NCI-H460 (cell line): ENCODE measurements around the gene CD82. TPM values are rescaled to one million over a fixed set of nuclear protein-coding genes. Genes with fewer than 3 reads are reported as not detected.
A peak's percentile ranks its signal among the peaks of the same experiment; 100 is the strongest.

Source experiments
- DNase-seq: peaks from one replicate; pipeline ENCODE4 v3.0.0-alpha.2; 2016; ENCODE audit warnings: low read depth; ENCODE audit errors: extremely low read depth
- total RNA-seq: library from RNA; depleted of rRNA; stranded (reverse); fragments of >200 nt; shearing (Covaris generic); gene quantifications from 2 replicates; pipeline ENCODE4 v1.2.3, GENCODE V29; 2014

CD82 gene
- total RNA-seq, 1 experiment from 2014 or later = 0.17 TPM

DNA sequence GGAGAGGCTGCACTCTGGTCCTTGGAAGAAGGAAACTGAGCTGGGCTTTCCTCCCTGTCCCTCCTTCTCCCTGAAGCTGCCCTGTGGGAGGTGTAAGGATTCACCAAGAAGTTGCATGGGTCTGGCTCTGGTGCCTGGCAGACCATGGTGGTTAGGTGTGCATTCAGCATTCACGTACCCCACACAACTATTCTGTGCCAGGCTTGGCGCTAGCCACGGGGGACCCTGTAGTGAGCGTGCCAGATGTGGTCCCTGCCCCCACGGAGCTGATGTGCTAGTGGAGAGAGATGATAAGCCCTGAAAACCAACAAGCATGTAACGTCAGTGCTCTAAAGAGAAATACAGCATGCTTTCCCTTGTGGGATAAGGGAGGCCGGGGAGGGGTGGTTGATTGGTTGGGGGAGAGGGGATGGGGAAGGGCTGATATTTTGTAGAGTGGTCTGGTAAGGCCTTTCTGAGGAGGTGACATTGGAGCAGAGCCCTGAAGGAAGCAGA lies 48.9 kb downstream of the CD82 start:
- DNase-seq = no peak

DNA sequence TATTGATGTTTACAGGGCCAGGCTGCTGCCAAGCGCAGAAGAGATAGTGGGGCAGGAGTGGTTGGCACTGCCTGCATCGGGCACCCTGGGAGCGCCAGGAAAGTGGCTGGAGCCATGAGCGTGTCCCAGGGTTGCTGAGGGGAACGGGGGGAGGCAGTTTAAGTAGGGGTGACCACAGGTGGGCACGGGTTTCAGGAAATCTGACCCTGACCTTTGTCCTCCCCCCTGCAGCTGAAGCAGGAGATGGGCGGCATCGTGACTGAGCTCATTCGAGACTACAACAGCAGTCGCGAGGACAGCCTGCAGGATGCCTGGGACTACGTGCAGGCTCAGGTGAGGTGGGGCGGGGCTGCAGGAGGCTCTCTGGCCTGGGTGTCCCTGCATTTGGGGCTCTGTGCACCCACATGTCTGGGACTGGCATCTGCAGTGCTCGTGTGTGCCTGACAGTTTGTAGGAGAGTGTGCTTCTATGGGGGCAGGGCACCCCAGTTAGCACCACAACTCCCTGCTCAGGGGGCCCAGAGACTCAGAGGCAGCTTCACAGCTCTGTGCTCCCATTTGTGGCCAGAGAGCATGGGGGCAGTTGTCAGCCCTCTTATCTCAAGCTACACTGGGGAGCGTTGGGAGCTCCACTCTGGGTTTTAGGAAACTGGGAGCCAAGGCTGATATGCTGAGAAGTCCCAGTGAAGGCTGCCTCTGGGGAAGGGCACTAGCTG lies 49.7 kb downstream of the CD82 start:
- DNase-seq = no peak

DNA sequence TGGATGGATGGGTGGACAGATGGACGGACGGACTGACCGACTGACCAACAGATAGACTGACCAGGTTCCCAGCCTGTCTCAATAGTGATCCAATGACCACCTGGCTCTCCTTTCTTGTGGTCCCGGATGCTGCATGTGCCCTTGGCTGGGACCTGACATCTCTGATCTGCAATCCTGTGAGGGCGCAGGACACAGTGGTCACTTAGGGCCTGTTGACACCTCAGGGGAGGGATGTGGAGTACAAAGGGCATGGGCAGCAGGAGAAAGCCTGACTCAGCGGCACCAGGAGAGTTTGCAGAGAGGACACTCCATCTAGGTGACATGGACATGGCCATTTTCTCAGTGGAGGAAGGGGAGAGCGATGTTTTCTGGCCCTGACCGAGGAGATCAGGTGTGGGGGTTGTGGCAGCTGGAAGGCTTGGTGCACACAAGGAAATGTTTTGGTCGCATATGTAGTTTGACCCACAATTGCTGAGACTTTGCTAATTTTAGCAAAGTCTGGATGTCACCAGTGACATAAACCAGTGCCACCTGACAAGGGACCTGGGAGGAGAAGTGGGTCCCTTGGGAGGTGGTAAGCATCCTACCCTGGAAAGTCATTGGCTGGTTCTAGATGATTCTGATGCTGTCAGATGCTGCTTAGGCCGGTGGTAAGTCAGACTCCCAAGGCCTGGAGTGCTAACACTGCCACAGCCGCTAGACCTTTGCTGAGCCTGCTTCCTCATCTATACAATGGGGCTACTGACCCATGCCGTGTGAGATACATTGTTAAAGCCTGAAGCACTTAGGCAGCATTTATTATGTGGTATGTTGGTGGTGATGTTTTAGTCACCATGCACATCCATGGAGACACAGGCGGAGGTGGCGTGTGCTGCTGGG lies 50.7 kb downstream of the CD82 start:
- no peak for DNase-seq

DNA sequence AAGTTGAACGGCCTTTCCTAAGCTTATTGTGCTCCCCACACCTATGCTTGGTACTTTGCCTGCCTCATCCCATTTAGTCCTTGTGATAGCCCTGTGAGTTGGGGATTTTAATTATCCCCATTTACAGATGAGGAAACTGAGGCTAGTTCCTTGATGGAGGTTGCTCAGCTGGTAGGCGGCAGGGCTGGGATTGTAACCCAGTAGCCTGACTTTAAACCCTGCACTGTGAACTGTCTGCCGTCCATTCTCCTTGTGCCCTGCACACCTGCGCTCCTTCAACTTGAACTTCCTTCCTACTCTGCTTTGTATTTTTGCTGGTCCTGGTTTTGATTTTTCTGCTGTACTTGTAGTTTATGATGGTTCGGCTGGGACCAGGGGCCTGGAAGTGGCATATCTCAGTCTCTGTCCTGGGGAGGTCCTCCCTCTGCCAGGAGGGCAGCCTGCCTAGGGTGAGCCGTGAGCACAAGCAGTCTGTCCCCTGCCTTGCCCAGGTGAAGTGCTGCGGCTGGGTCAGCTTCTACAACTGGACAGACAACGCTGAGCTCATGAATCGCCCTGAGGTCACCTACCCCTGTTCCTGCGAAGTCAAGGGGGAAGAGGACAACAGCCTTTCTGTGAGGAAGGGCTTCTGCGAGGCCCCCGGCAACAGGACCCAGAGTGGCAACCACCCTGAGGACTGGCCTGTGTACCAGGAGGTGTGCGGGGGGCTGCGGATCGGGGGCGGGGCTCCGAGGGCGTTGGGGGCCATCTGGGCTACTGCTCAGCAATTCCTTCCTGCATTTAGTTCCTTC lies 52.4 kb downstream of the CD82 start:
- DNase-seq = no peak

- no peak for DNase-seq
These were observed 53.3 kb downstream of the CD82 start for GRCh38 chr11:44618561-44619425.

GRCh38 chr11:44620328-44620725 lies 54.9 kb downstream of the CD82 start:
- DNase-seq = no peak

DNA sequence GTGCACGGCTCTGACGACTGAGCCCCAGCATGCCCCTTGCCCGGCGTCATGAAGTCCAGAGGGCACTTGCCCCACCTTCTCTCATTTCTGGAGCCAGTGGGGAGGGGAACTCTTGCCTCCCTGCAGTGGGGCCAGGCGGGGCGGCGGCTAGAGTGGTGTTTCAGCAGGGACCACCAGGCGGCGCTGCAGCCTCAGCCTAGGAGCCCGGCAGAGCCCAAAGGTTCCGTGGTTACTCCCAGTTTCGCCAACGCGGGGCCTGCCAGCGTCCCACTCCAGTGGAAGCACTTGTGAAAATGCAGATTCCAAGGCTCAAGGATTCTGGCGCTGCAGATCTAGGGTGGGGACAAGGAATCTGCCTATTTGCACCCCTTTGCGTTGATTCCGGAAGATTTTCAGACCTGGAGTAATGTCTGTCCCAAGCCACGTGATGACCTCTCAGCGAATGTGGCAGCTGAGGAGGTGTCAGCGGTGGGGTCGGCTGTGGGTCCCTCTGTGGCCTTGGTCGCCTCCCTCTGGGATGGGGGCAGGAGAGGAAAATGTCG lies 55.7 kb downstream of the CD82 start:
- DNase-seq = peak; percentile 47

GRCh38 chr11:44621784-44622183 lies 56.3 kb downstream of the CD82 start:
- DNase-seq = no peak

- DNase-seq = no peak
These were observed 56.8 kb downstream of the CD82 start for GRCh38 chr11:44622190-44622650.

DNA sequence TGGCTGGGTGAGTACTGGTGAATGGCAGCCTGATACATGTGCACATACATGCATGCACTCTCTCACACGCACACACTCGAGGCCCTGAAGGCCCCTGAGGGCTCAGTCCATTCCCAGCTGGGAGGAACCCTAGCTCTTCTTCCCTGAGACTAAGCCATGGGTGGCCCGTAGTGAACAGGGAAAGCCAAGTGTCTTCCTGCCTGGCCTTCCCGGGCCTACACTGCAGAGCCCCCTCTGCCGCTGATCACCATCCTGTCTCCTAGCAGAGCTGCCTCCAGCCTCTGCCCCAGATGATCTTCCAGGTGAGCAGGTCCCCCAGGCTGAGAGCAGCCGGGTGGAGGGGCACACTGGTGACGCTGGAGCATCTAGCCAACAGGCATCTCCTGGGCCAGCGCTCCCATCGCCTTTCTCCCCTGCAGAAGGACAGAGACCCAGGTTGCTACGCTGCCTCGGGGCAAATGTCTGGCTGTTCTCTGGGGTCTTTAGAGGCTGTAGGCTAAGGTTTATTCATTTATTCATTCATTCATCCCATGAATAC lies 57.3 kb downstream of the CD82 start:
- no peak for DNase-seq

DNA sequence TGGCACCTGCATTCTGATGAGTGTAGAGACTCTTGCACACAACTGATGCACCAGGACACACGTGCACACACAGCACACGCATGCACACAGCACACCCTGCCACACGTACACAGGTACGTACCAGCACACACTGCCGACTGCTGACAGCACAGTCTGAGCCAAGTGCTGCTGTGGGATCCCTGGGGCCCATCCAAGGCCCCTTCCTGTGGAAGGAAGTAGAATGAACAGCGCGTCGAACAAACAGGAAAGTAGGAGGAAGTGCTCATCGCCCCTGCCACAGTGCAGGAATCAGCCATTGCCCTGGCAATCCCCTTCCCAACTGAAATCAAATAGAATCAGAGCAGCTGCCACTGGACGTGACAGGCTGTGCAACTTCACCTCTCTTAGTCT lies 57.9 kb downstream of the CD82 start:
- DNase-seq = no peak

DNA sequence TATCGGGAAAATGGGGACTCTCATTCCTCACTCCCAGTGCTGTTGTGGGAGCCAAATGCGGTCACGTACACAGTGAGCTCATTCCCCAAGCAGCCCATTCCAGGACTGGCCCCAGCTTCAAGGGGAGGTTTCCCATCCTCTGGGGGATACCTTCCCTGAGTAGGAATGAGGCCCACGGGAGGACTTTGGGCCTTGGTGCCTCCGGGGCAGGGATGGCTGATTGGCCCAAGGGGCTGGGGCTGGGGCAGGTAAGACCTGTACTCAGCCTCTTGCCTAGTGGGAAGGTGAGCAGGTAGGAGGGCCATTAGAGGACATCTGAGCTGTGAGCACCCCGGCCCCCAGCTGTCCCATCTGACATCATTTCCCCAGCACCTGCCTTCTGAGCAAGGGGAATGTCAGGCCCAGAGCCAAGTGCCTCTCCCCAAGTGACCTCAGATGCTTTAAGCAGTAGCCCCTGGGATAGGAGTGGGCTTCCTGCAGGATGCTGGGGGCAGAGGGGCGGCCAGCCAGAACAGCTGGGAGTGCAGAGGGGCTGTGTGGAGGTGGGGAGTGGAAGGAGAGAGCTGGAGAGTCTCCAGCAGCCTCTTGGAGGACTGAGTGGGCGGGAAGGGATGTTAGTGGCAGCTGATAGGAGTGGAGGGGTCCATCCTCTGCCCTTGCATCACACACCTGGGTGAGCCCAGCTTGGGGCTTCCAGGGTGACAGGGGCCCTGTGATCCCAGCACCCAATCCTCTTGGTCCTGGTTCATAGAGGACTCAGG lies 58.4 kb downstream of the CD82 start:
- DNase-seq = no peak

GRCh38 chr11:44624761-44625221 lies 59.3 kb downstream of the CD82 start:
- DNase-seq = no peak

DNA sequence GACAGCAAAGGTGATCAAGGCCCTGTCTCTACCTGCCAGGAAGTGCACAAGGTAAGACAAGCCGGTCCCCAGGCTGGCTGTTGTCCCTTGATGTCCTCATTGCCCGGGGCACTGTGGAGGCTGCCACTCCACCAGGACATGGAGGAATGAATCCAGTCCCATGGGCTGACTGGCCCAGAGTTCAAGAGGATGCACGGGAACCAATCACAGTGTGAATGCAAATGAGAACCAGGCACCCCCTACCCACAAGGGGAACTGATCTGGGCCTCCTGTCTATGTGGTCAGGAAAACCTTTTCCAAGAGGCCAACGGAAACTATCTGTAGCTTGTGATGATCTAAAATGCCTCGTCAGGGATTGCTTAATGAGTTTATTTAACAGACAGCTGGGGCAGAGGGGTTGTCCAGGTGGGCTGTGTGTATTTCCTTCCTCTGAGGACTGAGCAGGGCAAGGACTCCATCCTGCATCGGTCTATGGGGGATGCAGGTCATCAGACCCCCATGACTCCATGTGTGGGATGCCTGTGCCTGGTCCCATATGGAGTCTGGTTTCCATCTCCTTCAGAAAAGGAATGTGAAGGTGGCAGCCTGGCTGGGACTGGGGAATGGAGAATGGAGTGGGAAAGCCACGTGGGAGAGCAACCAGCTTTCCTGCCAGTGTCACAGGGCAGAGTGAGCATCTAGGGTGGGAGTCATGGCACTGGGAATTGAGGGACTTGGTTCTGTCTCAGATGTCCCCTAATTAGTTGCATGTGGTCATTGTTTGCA lies 60.5 kb downstream of the CD82 start:
- DNase-seq = no peak

- DNase-seq = no peak
These were observed 61.2 kb downstream of the CD82 start for GRCh38 chr11:44626645-44627044.

GRCh38 chr11:44627165-44627789 lies 61.8 kb downstream of the CD82 start:
- no peak for DNase-seq
